Measurements from ENCODE around the gene LRRC37A. TPM values are rescaled to one million over a fixed set of nuclear protein-coding genes. Genes with fewer than 3 reads are reported as not detected.
A peak's percentile ranks its signal among the peaks of the same experiment; 100 is the strongest.

LRRC37A gene
- total and polyA plus RNA-seq, 9 of the 15 experiments (the other 6 are each of a cell fraction or from before 2014, with no cell fraction given), result 0.14 to 3.1 (median 1.8) TPM

- no peak for TF ChIP-seq ASH1L (IDR thresholded peaks at IDR 0.05; ENCODE audit: borderline replicate concordance, low read depth, partially characterized antibody)
- TF ChIP-seq SMAD4 (CRISPR knock-in tag; conservative IDR thresholded peaks at IDR 0.05), result peak; percentile 95
- no peak for TF ChIP-seq NR1H2 (CRISPR knock-in tag; IDR thresholded peaks at IDR 0.05)
- TF ChIP-seq MCM7 (IDR thresholded peaks at IDR 0.05), result no peak
- TF ChIP-seq PHF21A (IDR thresholded peaks at IDR 0.05; ENCODE audit: borderline replicate concordance, low read depth), result no peak
- peak; percentile 71; the same call in 1 of the 2 replicates for TF ChIP-seq ZNF444 (CRISPR knock-in tag; IDR thresholded peaks at IDR 0.05)
- no peak for TF ChIP-seq TEAD2 (tag; IDR thresholded peaks at IDR 0.05)
- peak; percentile 95 for TF ChIP-seq POLR2A (conservative IDR thresholded peaks at IDR 0.05)
- TF ChIP-seq ZNF253 (CRISPR knock-in tag; conservative IDR thresholded peaks at IDR 0.05), result no peak
- TF ChIP-seq NR3C1 (CRISPR knock-in tag; IDR thresholded peaks at IDR 0.05), result no peak
- no peak for TF ChIP-seq ILK (tag; IDR thresholded peaks at IDR 0.05; ENCODE audit: borderline replicate concordance, low read depth)
- no peak for TF ChIP-seq XRCC3 (IDR thresholded peaks at IDR 0.05)
- no peak; a peak in 1 of 4 replicates for TF ChIP-seq MNT (conservative IDR thresholded peaks at IDR 0.05)
- TF ChIP-seq NRF1 (conservative IDR thresholded peaks at IDR 0.05 in 1 of 2, IDR thresholded peaks at IDR 0.05 in 1 of 2), result peak; percentile 94
- TF ChIP-seq ATF2 (CRISPR knock-in tag; IDR thresholded peaks at IDR 0.05), result no peak
- TF ChIP-seq DMBX1 (CRISPR knock-in tag; IDR thresholded peaks at IDR 0.05; ENCODE audit: borderline replicate concordance), result peak; percentile 92; the same call in 1 of the 2 replicates
- TF ChIP-seq MIER1 (IDR thresholded peaks at IDR 0.05; ENCODE audit: low read depth), result no peak; the same call in 1 of the 2 replicates
- no peak for TF ChIP-seq DNMT1 (IDR thresholded peaks at IDR 0.05)
- TF ChIP-seq TAF9B (IDR thresholded peaks at IDR 0.05; ENCODE audit: partially characterized antibody), result no peak
- peak; percentile 94 for TF ChIP-seq CXXC5 (CRISPR knock-in tag; IDR thresholded peaks at IDR 0.05)
These were observed 28.0 kb upstream of the LRRC37A start (continued) for GRCh38 chr17:46266656-46267544.

Data from K562 (cell line).